NCI-H526 treated with DMSO at 0.1 percent for 48 hours (cell line): ENCODE data around the gene TMEM232.
"Not testable (repeated sequence)": the region's sequence is repeated elsewhere in the genome, so short reads cannot be mapped to it uniquely, and the experiment has no call there.

Experiments used
- DNase-seq: peaks from one replicate; lab custom pipeline; 2025; lab: John Stamatoyannopoulos, UW

TMEM232 gene

DNA sequence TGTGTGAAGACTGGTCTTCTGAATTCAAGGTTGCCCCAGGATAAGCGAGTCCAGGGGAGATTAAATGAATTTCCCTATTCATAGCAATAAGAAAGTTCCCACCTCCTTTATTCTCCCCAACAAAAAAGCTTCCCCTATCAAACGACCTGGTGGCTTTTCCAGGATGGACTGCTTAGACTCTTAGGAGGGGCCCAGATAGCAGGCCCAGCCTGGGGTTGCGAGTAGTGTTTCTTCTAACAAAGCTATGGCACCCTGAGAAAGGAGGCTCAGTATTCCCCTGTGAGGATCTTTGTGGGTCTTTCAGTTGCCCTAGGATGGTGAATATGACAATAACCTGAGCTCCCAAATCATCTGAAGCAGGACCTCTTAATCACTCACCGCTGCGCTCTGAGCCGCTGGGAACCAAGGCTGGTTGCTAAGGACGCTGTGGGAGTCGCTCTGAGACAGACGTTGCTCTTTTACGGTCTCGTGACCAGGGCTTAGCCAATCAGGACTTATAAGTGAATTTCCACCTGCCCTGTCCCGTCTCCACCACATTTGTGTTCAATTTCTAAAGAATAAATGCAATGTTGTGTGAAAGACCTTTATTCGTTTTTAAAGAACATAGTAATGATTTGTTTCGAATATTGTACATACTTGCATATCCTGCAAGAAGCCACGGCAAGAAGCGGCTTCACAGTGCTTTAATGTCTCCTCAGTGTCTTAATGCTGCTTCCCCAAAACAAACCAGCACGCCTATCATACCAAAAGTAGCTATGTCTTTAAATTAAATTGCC is at the start of gene TMEM232:
Gene TMEM232 (minus strand): TSS at position 423 of the 776 bp plus-strand sequence. CDS start 59,319 bp downstream, outside the sequence.
- DNase-seq, result peak; percentile 40

DNA sequence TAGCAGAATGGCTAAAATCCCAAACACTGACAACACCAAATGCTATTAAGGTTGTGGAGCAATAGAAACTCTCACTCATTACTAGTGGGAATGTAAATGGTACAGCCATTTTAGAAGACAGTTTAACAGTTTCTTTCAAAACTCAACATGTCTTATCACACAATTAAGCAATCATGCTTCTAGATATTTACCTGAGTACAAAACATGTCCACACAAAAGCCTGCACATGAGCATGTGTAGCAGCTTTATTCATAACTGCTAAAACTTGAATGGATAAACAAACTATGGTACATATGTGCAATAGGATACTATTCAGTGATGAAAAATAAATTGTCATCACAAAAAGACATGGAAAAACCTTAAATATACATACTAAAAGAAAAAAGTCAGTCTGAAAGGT is 43.8 kb upstream of the TMEM232 start:
- DNase-seq, result no peak

DNA sequence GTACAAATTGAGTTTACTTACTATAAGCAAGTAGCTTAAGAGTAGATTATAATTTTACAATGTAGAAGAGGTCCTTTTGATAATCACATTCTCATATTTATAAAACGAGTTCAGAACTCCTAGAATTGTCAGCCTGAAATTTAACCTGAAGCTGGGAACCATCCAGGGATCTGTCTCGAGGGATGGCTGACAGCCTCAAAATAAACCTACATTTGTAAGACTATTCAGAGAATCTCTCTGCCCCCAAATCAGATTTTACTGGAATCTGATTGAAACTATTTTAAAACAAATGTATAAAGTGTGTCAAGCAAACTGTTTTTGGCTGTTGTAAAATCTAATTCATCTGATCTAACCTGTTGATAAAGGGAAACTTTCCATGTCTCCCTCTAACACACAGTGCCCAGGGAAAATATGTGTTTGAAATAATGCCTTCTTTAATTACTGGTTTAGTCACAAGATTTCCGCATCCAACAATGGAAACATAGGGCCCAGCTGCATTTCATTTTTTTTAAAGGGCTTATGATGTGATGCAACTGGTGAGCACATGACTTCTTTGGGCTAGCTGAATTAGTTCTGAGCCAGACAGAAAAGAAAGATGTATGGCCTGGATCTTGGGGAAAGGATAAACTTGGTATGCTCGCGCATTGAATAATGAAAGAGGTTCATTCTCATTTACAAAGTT is 42.7 kb upstream of the TMEM232 start:
- DNase-seq, result no peak

DNA sequence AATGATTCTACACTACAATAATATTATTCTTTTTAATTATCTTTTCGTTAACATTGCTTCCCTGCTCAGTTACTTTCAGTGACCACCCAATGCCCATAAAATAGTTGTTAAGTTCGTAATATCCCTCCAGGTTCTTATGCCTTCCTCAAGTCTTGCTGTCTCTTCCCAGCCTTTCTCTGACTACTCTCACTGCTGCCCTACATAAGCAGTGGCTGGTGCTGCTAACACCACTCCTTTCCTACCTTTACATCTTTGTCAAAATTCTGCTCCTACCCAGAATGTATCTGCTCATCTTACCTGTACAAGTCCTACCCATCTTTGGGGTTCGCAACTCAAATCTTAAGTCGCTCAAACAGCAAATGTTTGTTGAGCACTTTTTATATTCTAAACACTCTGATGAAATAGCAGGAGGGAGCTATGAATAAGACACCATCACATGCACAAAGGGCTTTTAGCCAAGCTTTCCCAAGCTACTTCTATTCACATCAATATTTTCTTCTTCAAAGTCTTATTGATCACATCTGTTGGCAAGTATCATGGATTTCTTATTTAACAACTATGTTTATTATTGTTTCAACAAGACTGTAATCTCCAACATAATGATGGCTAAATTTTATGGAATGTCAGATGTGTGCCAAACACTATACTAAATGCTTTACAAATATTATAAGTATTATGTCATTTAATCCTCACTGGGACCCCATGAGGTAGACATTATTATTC is 41.8 kb upstream of the TMEM232 start:
- DNase-seq, result no peak

DNA sequence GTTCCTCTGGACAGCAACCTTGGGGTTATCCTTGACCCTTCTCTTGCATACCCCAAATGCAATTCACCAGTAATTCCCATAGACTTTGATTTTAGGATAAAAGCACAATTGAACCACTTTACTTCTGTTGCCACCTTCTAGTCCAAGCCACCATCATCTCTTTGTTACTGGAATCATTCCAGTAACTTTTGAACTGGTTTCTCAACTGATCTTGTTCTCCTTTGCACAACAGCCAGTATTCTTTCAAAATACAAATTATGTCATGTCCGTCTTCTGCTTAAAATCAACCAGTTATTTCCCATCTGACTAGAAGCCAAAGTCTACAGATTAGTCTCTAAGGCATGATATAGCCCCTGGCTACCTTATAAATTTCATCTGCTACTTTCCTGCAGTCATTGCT is 33.7 kb upstream of the TMEM232 start:
- DNase-seq, result no peak

DNA sequence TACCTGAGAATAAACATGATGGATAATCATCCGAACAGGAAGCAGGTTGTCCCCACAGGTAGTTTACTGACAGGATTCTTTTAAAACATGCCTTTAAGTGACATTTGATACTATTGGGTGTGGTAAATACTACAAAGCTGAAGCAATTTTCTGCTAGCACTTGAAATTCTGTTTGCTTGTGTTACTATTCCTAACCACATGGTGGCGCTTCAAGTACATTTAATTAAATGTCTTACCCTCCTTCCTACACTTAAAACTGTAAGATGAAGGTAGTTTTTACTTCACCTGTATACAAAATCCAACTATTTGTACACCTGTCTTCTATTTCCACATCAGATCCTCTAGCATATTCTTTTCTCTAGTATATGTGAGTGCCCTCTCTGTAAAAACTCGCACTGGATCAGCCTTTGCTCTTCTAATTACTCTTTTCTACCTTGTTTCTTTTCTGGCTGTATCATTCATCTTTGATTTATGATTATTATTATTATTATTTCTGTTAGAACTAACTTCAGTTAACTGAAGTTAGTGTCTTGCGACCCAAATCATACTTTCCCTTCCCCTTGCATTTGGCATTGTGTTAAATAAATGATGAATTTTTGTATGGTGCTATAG is 30.8 kb upstream of the TMEM232 start:
- DNase-seq, result peak; percentile 13

DNA sequence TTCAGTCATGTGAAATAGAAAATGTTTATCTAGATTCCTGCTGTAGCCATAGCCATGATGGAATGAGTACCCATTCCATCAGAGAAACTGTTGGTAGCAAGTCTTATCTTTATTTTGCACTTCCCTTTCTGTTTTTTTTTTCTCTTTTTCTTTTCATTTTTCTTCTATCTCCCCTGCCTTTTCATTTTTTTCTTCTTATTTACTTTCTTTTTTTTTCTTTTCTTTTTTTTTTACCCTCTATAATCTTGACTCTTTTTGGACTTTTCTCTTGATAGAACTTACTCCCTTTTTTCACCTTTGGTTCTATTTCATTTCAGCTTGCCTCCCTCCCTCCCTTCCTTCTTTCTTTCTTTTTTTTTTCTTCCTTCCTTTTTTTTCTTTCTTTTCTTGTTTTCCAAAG is 27.7 kb upstream of the TMEM232 start:
- DNase-seq, result no peak

DNA sequence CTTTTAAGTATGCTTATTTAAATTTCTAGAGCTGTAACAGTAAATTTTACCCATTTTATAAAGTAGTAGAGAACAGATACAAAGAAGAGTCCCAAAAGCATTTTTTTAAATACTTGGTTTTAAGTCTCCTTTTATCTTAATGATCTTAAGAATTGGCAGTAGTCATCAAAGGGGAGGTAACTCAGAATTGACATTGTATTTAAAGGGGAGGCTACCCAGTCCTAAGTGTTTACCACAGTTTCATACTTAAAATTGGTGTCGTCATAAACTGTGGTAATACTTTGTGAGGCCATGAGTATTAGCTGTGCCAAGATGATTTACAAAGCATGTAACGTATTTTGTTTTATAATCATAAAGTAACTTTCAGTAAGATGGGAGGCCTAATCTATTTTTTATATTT is 27.1 kb upstream of the TMEM232 start:
- no peak for DNase-seq

DNA sequence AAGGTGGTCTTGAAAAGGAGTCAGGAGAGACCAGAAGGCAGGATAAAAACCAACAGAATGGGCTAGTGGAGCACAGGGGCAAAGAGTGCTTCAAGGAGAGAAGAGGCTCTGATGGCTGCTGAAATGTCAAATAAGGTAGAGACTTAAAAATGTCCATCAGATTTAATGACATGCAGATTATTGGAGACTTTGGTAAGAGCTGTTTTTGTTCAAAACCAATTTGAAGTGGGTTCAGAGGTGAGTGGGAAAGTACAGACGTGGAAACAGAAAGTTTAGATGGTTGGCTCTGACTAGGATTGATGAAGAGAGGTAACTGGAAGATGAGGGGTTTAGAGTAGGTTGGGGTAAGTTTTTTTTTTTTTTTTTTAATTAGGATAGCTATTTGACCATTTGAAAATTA is 26.5 kb upstream of the TMEM232 start:
- DNase-seq, result no peak

DNA sequence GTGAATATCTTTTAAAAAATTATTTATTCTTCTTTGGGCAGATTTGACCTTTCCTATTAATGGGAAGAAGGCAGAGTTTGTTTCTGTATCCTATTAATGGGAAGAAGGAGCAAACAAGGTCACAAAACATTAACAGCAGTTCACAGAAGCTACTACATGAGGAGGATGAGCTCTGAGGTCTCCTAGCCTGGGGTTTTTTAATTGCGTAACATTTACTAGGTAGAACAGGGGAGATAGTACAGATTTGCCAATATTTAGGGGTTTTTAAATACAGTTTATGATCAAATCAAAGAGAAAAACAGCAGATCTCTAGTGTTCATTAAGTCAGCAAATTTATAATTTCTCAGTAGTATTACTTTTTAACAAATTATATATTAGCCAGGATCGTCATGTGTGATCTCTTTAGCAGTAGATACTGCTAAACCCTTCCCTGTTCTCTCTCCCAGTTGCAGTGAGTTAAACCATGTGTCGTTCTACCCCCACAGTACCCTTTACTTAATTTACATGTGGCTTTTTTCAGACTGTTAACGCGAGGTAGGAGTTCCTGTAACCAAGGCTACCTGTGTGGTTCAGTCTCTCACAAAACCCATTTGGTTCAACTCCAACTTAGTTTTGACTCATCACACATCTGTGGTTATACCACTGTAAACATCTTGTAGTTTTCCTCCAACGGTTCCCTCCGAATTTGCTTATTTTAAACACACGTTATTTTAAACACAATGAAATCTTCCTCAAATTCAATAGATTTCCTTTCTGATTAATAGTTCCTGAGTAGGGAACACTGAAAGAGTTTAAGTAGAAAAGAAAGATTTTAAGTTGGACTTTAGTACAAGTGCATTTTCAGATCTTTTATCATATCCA is 25.7 kb upstream of the TMEM232 start:
- no peak for DNase-seq

DNA sequence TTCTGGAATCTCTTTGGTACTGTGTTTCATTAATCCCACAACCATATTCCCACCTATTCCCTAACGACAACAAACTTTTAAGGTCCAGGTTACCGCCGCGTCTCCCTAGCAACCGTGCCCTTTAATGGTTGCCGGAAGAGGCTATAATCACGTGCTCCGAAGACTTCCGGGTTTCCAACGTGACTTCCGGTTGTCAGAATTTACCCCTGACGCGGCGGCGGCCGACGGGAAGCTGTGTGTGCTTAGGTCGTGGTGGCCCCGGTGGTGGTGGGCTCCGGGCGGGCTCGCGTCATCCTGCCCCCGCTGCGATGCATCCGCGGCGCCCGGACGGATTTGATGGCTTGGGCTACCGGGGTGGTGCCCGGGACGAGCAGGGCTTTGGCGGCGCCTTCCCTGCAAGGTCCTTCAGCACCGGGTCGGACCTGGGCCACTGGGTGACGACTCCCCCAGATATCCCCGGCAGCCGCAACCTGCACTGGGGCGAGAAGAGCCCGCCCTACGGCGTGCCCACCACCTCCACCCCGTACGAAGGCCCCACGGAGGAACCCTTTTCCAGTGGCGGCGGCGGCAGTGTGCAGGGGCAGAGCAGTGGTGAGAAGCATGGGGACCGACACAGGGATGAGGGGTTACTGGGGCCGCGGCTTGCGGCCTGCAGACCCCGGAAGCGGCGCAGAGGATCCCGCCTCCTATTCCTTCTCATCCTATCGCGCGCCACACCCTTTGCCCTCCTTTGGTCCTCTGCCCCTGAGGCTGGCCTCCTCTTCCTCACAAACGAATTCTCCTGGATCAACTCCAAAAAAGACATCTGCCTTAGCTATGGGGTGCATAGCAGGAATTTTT is 12.6 kb upstream of the TMEM232 start, which contains the start of gene SLC25A46:
Gene SLC25A46 (plus strand): TSS at position 196 of the 840 bp plus-strand sequence. CDS start 113 bp downstream, at position 309.
- peak; percentile 66 for DNase-seq

DNA sequence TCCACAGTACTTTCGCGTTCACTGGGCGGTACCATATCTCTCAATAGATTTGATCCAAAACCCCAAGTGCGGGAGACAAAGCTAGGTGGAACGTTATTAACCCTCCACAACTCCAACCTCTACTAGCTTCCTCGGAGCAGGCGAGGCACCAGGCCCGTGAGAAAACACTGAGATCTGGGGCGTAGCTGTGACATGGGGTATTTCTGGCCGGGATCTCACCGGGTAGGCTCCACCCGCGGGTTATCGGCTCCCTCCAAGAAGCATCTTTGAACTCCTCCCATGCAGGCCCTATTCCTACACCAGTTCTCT is 12.0 kb upstream of the TMEM232 start:
- no peak for DNase-seq

DNA sequence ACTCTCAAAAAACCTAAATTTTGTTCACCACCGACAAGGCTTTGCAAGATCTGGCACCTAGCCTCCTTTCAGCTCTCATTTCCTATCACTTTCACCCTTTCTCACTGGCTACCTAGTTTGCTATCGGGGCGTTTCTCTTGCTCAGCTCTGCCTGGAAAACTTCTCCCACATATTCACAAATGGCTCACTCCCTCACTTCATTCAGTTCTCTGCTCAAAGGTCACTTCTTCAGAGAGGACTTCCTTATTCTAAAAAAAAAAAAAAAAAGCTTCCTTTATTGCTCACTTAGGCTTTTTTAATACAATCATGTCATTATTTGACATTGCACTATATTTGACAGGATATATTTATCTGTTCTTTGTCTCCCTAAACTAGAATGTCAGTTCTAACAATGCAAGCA is 10.3 kb upstream of the TMEM232 start:
- DNase-seq, result no peak

DNA sequence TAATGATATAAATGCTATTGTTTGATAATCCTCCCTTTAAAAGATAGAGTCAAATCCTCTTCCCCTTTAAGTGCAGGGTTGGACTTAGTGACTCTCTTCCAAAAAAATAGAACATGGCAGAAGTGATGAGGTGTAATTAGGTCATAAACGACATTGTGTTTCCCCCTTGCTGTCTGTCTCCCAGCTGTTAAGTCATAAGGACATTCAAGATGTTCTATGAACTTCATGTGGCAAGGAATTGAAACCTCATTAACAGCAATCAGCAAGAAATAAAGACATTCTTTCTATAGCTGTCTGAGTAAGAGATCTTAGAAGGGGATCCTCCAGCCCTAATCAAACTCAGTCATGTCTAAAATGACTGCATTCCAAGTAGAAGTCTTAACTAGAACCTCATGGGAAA is 9.1 kb upstream of the TMEM232 start:
- no peak for DNase-seq

DNA sequence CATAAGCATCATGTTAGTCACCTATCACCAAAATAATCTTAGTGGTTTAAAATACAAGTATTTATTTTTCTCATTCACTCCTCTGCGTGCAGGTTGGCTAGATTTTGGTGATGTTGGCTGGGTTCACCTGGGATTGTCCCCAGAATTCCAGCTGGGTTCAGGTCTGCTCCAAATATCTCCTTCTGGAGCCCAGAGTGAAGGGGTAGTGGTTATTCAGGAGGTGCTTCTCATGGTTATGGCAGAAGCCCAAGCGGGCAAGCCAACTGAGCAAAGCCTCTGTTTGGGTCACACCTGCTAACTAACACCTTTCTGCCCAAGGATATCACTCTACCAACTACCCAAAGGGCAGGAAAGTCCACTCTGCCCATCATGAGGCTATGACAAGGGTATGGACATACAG is 7.6 kb upstream of the TMEM232 start:
- DNase-seq, result no peak

DNA sequence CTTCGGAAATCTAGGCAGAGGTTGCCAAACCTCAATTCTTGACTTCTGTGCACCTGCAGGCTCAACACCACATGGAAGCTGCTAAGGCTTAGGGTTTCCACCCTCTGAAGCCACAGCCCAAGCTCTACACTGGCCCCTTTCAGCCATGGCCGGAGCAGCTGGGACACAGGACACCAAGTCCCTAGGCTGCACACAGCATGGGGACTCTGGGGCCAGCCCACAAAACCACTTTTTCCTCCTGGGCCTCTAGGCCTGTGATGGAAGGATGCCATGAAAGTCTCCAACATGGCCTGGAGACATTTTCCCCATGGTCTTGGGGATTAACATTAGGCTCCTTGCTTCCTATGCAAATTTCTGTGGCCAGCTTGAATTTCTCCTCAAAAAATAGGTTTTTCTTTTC is 5.0 kb upstream of the TMEM232 start:
- not testable (repeated sequence) for DNase-seq

DNA sequence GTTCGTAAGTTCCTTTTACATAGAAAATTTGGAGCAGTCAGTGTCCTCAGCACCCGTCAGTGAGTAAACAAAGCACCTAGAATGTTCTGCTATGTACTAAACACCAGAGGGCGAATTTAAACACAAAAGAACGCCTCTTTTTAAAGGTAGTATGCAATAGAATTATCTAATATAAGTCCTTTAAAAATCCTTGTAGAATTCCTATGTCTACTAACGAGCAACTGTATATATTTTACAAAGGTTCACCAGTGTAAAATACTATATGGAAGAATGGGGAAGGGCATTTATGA is 499 bp upstream of the TMEM232 start:
- DNase-seq, result peak; percentile 18

DNA sequence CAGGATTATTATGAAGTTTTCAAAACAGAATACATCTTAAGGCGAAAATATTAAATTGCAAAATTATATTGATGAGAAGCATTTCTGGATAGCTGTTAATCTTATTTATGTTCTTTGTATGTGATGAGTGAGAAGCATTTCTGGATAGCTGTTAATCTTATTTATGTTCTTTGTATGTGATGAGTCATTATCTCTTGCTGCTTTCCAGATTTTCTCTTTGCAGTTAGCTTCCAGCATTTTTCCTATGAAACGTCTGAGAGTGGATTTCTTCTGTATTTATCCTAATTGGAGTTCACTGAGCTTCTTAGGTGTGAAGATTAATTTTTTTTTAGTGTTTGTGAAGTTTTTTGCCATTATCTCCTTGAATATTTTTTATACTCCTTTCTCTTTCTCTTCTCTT is 8.2 kb downstream of the TMEM232 start:
- DNase-seq, result no peak

DNA sequence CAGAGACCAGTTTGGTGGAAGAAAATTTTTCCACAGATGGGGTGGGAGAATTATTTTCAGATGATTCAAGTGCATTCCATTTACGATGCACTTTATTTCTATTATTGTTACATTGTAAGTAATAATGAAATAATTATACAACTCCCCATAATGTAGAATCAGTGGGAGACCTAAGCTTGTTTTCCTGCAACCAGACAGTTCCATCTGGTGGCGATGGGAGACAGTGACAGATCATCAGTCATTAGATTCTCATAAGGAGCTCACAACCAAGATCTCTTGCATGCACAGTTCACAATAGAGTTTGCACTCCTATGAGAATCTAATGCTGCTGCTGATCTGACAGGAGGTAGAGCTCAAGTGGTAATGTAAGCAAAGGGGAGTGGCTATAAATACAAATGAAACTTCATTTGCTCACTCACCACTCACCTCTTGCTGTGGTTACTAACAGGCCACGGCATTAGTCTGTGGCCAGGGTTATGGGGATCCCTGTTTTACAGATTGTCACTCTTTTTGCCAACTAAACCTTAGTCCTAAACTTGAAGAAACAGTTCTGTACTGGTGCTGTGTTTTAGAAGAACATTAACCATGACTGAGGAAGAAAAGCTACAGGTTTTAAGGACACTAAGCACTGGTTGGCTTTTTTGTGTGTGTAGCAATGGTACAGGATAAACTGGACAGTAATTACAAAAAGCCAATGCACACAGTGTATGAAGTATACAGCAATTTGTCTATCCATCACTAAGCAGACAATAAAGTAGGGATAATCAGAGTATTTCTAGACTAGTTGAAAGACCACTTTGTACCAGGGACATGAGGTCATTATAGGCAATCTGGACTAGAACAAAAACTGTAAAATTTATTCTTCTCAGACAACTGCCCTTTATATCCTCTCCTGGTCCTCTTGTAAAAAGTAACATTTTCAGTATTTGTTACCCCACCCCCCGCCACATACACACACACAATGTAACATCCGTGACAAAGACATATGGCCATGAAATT is 9.9 kb downstream of the TMEM232 start:
- no peak for DNase-seq
